ENCODE results near the gene RPS29.

DNA sequence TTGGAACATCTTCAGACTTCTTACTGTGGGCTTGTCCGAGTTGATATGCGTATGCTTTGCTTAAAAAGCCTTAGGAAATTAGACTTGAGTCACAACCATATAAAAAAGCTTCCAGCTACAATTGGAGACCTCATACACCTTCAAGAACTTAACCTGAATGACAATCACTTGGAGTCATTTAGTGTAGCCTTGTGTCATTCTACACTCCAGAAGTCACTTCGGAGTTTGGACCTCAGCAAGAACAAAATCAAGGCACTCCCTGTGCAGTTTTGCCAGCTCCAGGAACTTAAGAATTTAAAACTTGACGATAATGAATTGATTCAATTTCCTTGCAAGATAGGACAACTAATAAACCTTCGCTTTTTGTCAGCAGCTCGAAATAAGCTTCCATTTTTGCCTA lies 21.4 kb upstream of the RPS29 start:
- no peak for TF ChIP-seq POLR2A (IDR thresholded peaks at IDR 0.05)
- no peak for TF ChIP-seq POLR2AphosphoS5 (IDR thresholded peaks at IDR 0.05; ENCODE audit: insufficient read depth in 1 of 2, low read depth in 1 of 2)
